ENCODE data around the gene XRCC4.
"Not testable (repeated sequence)": the region's sequence is repeated elsewhere in the genome, so short reads cannot be mapped to it uniquely, and the experiment has no call there.

The XRCC4 gene

GRCh38 chr5:83076742-83077661 is at the start of gene XRCC4, which contains the start of gene TMEM167A:
Gene XRCC4 (plus strand): TSS chr5:83077547. CDS start chr5:83104920, 27,373 bp downstream.
Gene TMEM167A (minus strand): TSS chr5:83077394. CDS start chr5:83077323, 71 bp downstream.
- DNase-seq: peak; percentile 98

GRCh38 chr5:83029912-83030311 is 47.4 kb upstream of the XRCC4 start:
- no peak for DNase-seq

- DNase-seq: no peak
Observed at GRCh38 chr5:83031381-83031780, 46.0 kb upstream of the XRCC4 start.

GRCh38 chr5:83034036-83034435 is 43.3 kb upstream of the XRCC4 start:
- peak; percentile 36 for DNase-seq

GRCh38 chr5:83034528-83035207 is 42.7 kb upstream of the XRCC4 start:
- DNase-seq: no peak

GRCh38 chr5:83035373-83036100 is 41.8 kb upstream of the XRCC4 start:
- peak; percentile 45 for DNase-seq

- DNase-seq: no peak
Observed at GRCh38 chr5:83036991-83037575, 40.3 kb upstream of the XRCC4 start.

GRCh38 chr5:83038924-83039323 is 38.4 kb upstream of the XRCC4 start:
- DNase-seq: no peak

- no peak for DNase-seq
Observed at GRCh38 chr5:83042507-83042906, 34.8 kb upstream of the XRCC4 start.

- DNase-seq: no peak
Observed at GRCh38 chr5:83044926-83045325, 32.4 kb upstream of the XRCC4 start.

GRCh38 chr5:83048277-83048676 is 29.1 kb upstream of the XRCC4 start:
- DNase-seq: no peak

GRCh38 chr5:83048811-83049210 is 28.5 kb upstream of the XRCC4 start:
- DNase-seq: no peak

GRCh38 chr5:83049370-83049885 is 27.9 kb upstream of the XRCC4 start:
- no peak for DNase-seq

GRCh38 chr5:83050723-83051340 is 26.5 kb upstream of the XRCC4 start:
- no peak for DNase-seq

GRCh38 chr5:83055166-83055565 is 22.2 kb upstream of the XRCC4 start:
- DNase-seq: no peak

GRCh38 chr5:83058726-83059125 is 18.6 kb upstream of the XRCC4 start:
- DNase-seq: no peak

GRCh38 chr5:83059341-83059740 is 18.0 kb upstream of the XRCC4 start:
- DNase-seq: no peak

GRCh38 chr5:83066548-83067110 is 10.7 kb upstream of the XRCC4 start:
- no peak for DNase-seq

GRCh38 chr5:83067377-83067776 is 10.0 kb upstream of the XRCC4 start:
- not testable (repeated sequence) for DNase-seq

- no peak for DNase-seq
Observed at GRCh38 chr5:83069096-83069799, 8.1 kb upstream of the XRCC4 start.
